GM21576 (cell line): ENCODE data around the gene EFNA1.
"Not testable (repeated sequence)": the region's sequence is repeated elsewhere in the genome, so short reads cannot be mapped to it uniquely, and the experiment has no call there.

Experiments used
- ATAC-seq: cut with Tn5 transposase; IDR thresholded peaks from one replicate; pipeline ENCODE4 v1.9.1; 2021; ENCODE audit warnings: mild to moderate bottlenecking, moderate library complexity; ENCODE audit not compliant: unreplicated experiment

EFNA1 gene

GRCh38 chr1:155092131-155092530 lies 35.5 kb upstream of the EFNA1 start:
- ATAC-seq = no peak

GRCh38 chr1:155092641-155093040 lies 35.0 kb upstream of the EFNA1 start:
- no peak for ATAC-seq

DNA sequence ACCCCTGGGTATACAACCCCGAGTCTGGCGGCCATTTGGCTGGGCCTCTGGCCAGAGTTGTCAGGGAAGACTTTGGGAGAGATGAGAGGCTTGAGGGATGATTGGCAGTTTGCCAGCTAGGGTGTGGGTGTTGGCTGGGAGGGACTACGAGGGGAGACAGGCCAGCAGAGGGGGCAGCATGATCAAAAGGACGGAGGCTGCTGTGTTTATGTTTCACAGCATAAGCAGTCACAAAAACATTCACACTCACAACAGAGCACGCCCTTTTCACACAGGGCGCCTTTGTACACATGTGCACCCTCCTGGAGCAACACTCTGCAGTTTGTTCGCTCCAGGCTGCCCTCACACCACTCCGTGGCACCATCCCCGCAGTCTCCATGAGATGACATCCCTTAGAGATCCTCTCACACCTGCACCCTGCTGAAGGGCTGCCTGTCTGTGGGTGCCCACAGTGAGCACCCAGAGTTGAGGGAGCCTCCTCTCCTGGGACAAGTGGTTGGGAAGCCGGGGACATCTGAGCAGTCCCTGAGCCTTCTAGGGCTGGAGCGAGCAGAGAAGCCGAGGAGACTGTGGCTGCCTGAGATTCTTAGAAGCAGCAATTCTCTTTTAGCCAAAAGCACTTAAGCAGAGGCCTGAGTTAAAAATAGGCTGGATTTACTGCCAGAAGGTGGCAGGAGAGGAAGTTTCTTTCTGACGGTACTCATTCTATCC lies 33.6 kb upstream of the EFNA1 start:
- ATAC-seq = no peak

- no peak for ATAC-seq
Observed at GRCh38 chr1:155094622-155094948, 33.1 kb upstream of the EFNA1 start.

- ATAC-seq = no peak
Observed at GRCh38 chr1:155099331-155099730, 28.3 kb upstream of the EFNA1 start.

DNA sequence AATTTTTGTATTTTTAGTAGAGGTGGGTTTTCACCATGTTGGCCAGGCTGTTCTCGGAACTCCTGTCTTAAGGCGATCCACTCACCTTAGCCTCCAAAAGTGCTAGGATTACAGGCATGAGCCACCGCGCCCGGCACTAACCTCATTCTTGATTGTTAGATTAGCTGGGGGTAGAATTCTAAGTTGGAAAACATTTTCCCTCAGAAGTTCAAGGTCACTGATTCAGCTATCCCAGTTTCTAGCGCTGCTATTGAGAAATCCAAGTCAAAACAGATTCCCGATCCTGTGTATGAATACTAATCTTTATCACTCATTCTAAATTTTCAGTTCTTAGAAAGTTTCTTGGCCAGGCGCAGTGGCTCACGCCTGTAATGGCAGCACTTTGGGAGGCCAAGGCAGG lies 24.4 kb upstream of the EFNA1 start:
- no peak for ATAC-seq

- ATAC-seq = no peak
Observed at GRCh38 chr1:155104605-155105534, 22.8 kb upstream of the EFNA1 start.

DNA sequence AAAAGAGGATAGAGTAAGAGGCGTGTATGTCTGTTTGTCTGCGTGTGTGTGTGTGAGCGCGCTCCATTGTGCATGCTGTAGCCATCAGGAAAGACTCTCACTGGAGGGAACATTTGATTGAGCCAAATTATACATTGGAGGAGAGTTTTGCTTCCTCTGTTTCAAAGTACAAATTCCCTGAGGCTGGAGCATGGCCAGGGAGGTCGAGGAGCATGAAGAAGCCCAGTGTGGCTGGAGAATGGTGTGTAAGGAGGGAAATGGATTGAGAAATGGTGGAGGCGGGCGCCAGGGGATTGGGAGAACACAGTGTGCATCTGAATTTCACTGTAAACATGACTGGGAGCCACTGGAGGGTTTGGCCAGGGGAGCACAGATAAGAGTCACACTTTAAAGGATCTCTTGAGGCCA lies 22.1 kb upstream of the EFNA1 start:
- ATAC-seq = no peak

DNA sequence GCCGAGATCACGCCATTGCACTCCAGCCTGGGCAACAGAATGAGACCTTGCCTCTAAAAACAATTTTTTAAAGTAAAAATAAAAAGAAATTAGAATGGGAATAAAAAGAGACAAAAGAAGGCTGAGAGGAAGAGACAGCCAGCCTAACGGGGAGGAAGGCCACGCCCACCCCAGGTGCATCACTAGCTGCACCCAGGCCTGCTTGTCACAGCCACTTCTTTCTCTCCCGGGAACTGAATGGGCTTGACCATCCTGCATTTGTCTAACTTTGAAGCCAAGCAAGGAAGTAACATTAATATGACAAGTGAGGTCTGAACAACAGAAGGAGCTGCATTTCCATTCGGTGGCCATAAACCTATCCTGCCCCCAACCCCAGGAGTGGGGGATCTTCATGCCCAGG lies 20.8 kb upstream of the EFNA1 start:
- ATAC-seq = no peak

GRCh38 chr1:155107309-155108264 lies 20.1 kb upstream of the EFNA1 start:
- no peak for ATAC-seq

DNA sequence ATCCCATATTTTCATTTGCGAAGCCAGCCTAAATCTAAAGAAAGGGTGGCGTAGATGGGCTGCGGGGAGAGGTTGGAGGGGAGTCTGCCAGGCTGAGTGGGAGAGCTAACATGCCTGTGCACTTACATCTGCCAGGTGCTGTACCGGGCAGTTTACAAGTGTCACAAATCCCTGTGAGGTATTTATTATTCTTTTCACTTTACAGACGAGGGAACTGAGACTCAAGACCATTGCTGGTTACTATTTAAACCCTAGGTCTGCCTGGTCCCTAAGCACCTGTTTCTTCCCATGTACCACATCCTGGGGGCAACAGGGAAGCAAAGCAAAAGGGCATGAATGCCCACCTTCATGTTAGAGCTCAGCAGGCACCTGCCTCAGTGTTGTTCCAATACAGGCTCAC lies 19.4 kb upstream of the EFNA1 start:
- no peak for ATAC-seq

GRCh38 chr1:155110381-155110780 lies 17.3 kb upstream of the EFNA1 start:
- ATAC-seq = no peak

DNA sequence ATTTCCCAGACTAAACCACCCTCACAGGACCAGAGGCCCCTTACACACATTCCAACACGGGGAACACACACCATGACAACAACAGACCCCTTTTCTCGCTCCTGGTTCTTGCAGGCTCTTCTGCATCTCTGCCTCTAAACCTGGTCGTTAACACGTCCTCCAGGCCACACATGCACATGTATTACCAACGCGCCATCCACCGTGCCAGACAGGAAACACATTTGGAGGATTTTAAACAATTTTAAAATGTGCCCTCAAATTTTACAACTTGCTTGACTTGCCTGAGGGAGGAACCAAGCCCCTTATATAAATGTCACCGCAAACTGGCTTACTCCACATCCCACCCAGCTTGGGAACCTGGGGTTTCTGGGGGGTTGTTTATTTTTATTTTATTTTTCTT lies 16.9 kb upstream of the EFNA1 start:
- no peak for ATAC-seq

GRCh38 chr1:155113450-155113980 lies 14.2 kb upstream of the EFNA1 start:
- ATAC-seq = no peak

DNA sequence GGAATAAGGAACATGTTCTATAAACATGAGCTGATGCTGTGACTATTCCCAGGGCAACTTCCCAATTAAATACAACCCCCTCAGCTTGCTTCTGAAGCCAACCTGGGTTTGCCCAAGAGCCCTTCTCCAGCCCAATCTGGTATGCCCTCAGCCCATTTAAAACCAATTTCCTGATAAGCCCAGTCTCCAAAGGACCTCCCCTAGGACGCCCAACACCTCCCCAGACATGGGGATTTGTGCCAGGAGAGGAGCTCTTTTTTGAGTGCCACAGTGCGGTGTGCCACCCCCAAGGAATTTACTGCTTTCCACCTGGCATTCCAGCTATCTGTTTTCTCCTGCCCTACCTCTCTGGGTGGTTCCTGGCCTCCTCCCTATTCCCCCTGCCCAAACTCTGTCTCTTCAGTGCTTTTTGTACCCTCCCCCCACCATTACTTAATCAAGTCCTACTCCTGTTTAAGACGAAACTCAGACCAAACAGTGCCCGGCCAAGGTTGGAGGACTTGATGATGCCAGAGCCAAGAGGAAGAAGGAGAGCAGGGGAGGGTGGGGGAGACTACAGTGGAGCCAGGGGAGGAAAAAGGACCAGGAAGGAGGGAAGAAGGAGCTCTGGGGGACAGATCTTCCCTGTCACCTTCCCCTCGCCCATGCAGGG lies 11.4 kb upstream of the EFNA1 start:
- ATAC-seq = no peak

DNA sequence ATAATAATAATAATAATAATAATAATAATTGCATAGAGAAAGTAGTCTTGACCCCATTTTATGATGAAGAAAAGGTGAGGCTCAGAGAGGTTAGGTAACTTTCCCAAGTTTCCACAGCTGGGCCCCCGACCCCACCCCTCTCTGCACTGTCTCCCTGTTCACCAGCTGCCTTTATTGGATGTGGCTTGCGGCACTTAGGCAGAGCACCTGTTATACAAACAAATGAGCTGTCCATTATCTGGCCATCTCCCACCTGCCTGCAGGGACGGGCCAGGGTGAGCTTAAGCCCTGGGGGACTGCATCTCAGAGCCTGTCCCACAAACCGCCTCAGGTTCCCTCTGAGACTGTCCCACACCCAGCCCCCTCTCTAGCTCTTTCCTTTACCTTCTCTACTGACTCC lies 10.1 kb upstream of the EFNA1 start:
- ATAC-seq = no peak

DNA sequence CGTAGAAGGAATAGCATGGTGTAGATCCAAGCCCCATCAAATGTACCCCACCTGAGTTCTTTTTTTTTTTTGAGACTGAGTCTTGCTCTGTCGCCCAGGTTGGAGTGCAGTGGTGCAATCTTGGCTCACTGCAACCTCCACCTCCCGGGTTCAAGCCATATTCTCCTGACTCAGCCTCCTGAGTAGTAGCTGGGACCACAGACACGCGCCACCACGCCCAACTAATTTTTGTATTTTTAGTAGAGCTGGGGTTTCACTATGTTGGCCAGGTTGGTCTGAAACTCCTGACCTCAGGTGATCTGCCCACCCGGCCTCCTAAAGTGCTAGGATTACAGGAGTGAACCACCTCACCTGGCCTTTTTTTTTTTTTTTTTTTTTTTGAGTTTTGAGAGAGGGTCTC lies 9.6 kb upstream of the EFNA1 start:
- not testable (repeated sequence) for ATAC-seq

GRCh38 chr1:155120253-155120652 lies 7.4 kb upstream of the EFNA1 start:
- ATAC-seq = no peak

DNA sequence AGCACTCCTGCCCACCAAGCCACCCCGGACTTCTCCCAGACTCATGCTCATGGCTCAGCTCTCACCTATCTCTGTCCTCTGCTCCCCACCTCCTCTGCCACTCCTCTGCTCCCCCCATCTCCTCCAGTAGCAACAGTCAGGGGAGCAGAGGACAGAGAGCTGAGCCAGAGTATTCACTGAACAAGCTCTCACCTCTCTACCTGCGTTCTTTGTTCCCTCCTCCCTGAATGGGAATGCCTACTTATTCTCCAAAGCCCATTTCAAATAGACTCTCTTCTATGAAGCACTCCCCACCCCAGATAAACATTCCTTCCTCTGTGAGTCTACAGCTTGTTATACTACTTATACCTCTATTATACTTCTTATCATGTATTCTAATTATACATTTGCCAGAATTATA lies 6.4 kb upstream of the EFNA1 start:
- no peak for ATAC-seq

- ATAC-seq = no peak
Observed at GRCh38 chr1:155122308-155122707, 5.4 kb upstream of the EFNA1 start.
